CD4-positive, alpha-beta T cell treated with Interleukin-2 at 100 ng/mL for 4 hours (primary cell): ENCODE data around the gene MAPK4.
"Not testable (repeated sequence)": the region's sequence is repeated elsewhere in the genome, so short reads cannot be mapped to it uniquely, and the experiment has no call there.

Source experiments
- DNase-seq: peaks from one replicate; pipeline ENCODE4 v3.0.0-alpha.2; 2020; ENCODE audit warnings: low spot score

MAPK4 gene

DNA sequence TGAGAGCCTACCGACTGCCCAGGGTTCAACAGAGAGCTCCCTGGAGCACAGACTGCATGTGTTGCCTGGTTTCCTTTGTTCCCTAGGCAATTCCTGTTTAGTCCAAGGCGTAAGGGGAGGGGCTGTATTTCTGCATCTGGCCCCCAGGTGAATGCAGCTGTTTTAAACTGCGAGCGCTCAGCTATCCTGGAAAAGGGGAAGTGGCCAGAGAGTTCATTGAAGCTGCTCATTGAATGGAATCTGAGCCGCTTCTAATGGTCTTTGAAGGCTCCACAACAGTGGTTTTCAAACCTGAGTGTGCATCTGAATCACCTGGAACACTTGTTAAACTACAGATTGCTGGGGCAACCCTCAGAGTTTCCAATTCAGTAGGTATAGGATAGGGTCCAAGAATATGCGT is 18.1 kb downstream of the MAPK4 start:
- no peak for DNase-seq

DNA sequence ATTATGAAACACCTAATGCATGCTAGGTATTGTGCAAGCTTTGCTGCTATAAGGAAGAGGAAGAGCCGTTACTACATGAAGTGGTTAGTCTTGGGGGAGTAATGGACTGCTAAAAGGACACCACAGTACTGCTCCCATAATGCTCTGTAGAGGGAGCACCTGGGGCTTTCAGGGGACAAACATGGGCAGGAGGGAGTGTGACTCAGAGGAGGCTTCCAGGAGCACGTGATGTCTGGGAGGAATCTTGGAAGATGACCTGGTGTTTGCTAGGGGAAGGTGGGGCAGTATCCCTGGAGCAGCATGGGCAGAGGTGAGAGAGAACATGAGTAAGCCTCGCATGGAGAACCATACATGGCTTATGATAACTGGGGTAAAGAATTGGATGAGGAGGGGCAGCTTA is 18.8 kb downstream of the MAPK4 start:
- no peak for DNase-seq

GRCh38 chr18:50579061-50579774 is 19.3 kb downstream of the MAPK4 start:
- DNase-seq: no peak

- DNase-seq: no peak
Observed at GRCh38 chr18:50581517-50581916, 21.6 kb downstream of the MAPK4 start.

GRCh38 chr18:50582500-50582899 is 22.6 kb downstream of the MAPK4 start:
- DNase-seq: no peak

GRCh38 chr18:50586710-50587109 is 26.8 kb downstream of the MAPK4 start:
- DNase-seq: no peak

- DNase-seq: no peak
Observed at GRCh38 chr18:50590593-50590992, 30.7 kb downstream of the MAPK4 start.

GRCh38 chr18:50594012-50594411 is 34.1 kb downstream of the MAPK4 start:
- DNase-seq: no peak

DNA sequence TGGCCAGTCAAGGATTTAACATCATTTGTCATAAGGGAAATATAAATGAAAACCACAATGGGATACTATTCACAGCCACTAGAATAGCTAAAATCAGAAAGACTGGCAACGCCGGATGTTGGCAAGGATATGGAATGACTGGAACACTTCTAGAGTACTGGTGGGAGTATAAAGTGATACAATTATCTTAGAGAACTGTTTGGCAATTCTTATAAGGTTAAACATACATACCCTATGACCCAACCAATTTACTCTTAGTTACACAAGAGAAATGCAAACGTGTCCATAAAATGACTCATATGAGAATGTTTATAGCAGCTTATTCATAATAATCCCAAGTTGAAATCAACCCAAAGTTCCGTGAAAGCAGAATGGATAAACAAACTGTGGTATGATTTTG is 35.1 kb downstream of the MAPK4 start:
- DNase-seq: no peak

DNA sequence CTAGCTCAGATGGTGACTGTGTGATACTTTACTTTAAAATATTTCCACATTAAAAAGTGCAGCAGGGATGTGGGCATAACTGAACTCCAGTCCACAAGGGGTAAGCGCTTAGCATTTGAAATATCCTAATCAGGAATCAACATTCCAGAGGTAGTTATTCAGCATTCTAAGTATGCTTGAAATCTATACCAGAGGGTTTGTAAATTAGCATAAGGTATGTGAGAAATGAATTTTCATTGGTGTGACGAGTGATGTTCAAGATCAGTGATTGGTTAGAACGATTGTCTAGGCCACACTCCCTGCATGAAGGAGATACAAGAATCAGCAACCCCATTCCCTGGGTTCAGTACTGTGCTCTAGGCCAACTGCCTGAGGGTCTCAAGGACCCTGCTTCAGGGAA is 42.6 kb downstream of the MAPK4 start:
- no peak for DNase-seq

DNA sequence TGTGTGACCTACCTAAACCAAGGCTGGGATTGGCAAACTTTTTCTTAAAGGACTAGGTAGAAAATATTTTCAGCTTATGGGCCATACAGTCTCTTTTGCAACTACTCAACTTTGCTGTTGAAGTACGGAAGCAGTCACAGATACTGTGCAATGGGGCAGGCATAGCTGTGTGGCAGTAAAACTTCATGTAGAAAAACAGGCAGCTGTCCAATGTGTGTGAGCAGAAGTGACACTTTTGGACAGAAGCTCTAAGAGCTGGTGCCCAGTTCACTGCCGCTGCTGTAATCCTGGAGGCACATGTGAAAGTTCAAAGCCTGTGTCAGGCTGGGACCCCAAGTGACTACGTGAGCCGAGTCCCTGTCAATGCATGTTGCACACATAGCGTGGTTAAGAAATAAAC is 46.7 kb downstream of the MAPK4 start:
- no peak for DNase-seq

- no peak for DNase-seq
Observed at GRCh38 chr18:50607378-50607926, 47.6 kb downstream of the MAPK4 start.

GRCh38 chr18:50609171-50609570 is 49.3 kb downstream of the MAPK4 start:
- not testable (repeated sequence) for DNase-seq

DNA sequence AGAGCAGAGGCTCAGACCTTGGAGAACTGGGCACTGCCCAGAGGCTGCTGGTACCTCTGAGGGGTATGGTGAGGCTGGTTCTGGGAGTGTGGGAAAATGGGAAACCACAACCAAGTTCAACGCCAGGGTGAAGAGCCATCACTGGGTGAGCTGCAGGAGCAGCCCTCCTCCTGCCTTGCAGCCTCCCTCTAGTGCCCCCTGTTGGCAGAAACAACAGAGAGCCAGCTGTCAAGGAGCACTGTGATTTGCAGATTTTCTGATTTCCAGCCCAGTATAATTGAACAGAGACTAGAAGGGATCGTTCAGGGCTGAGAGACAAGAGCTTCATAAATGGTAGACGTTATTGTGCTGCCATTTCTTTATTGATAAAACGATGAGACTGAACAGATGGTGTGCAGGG is 50.5 kb downstream of the MAPK4 start:
- DNase-seq: no peak

DNA sequence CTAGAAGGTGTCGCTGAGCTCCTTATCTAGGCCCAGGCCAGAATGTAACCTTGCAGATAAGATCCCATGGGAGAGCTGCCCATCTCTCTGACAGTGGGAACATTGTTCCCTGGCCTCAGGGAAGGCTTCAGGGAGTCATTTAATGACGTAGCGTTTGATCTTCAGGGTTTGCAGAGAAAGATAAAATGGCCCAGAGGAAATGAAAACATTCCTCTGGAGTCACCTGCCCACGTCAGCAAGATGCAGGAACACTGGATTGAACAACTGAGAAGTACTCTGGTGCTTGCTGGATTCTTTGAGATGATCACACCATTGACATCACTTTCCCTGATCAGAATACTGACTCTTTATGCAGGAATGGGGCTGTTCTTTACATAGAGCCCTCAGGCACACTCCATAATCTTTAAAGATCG is 51.6 kb downstream of the MAPK4 start:
- no peak for DNase-seq

- no peak for DNase-seq
Observed at GRCh38 chr18:50614838-50615237, 55.0 kb downstream of the MAPK4 start.

GRCh38 chr18:50616484-50617048 is 56.7 kb downstream of the MAPK4 start:
- DNase-seq: no peak

GRCh38 chr18:50619861-50620275 is 60.0 kb downstream of the MAPK4 start:
- DNase-seq: no peak

- no peak for DNase-seq
Observed at GRCh38 chr18:50620319-50620718, 60.4 kb downstream of the MAPK4 start.

GRCh38 chr18:50621366-50621765 is 61.5 kb downstream of the MAPK4 start:
- DNase-seq: no peak

DNA sequence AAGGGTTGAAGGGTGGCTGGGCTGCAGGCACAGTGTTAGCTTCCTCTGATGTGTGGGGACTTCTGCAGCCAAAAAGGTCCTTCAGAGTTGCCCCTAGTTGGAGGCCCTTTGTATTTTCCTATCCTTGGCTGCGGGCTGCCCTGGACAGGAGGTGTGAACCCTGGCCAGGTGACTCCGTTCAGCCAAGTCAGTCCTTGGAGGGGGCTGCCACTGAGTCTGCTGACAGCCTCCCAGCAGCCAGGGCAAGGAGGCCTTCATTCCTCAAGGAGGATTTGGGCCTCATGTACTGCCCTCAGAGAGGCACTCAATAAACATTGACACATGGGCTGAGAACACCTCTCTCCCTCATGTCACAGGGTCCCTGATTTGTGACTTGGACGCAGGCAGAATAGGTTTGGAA is 62.4 kb downstream of the MAPK4 start:
- no peak for DNase-seq

DNA sequence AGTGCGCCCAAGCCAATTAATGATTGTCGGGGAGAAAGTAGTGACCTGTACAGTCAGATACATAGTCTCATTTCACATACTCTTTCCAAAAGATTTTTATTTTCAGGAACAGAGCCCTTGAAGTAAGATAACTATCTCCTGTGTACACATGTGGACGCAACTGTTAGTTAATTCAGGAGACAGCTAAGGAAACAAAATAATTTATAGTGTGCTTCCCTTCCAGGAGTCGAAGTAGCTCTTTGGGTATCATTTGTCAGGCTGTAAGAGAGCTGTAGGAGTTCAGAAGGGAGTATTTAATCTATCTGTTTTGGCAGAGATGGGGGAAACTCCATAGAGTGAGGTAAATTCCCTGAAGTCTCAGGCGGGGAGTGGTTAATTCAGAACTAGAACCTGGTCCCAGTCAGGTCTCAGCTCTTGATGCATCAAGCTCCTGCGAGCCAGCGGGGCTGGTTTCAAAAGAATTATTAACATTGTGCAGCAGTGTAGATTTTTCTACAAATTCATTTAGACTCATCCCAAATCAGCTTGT is 63.0 kb downstream of the MAPK4 start:
- no peak for DNase-seq

GRCh38 chr18:50623694-50624352 is 63.9 kb downstream of the MAPK4 start:
- DNase-seq: no peak
